PFSK-1 (cell line): ENCODE measurements around the gene FDX2. TPM values are rescaled to one million over a fixed set of nuclear protein-coding genes. Genes with fewer than 3 reads are reported as not detected.

ENCODE experiments used
- FOXP2 ChIP-seq: optimal IDR thresholded peaks from 2 replicates; pipeline ENCODE3; 2011; ENCODE audit warnings: borderline replicate concordance, control low read depth, inconsistent platforms; ENCODE audit not compliant: insufficient read depth; ENCODE audit errors: extremely low read length, extremely low read depth
- POLR2AphosphoS5 ChIP-seq: IDR thresholded peaks from 2 replicates; pipeline ENCODE4 v1.6.1; 2012; ENCODE audit warnings: low read depth, mild to moderate bottlenecking, control low read depth, low read length, moderate library complexity
- REST ChIP-seq, 2 experiments: IDR thresholded peaks; 2 replicates each; pipeline versions ENCODE4 v1.6.1 to v1.8.0; 2011 to 2012; ENCODE audit warnings: low read depth in 2 of 2, low read length in 2 of 2, control low read depth in 1 of 2, inconsistent platforms in 1 of 2, mild to moderate bottlenecking in 1 of 2, moderate library complexity in 1 of 2; ENCODE audit not compliant: insufficient read depth in 1 of 2
- SIN3A ChIP-seq: IDR thresholded peaks from 2 replicates; pipeline ENCODE4 v1.6.1; 2012; ENCODE audit warnings: mild to moderate bottlenecking, low read length, moderate library complexity, borderline replicate concordance; ENCODE audit not compliant: insufficient read depth
- TAF1 ChIP-seq: IDR thresholded peaks from 2 replicates; pipeline ENCODE4 v1.6.1; 2012; ENCODE audit warnings: low read length, control low read depth, borderline replicate concordance; ENCODE audit not compliant: insufficient read depth
- polyA plus RNA-seq: library from polyadenylated mRNA; unstranded; fragments of >200 nt; gene quantifications from one replicate; pipeline ENCODE4 v1.2.1, GENCODE V29; 2012; ENCODE audit warnings: low read depth, missing spikeins; ENCODE audit not compliant: insufficient read length

Gene FDX2
- polyA plus RNA-seq = 54.7 TPM

- no peak for TF ChIP-seq FOXP2
- TF ChIP-seq SIN3A = peak; percentile 96; the same call in 1 of the 2 replicates
- TF ChIP-seq POLR2AphosphoS5 = peak; percentile 95
- peak; percentile 47; the same call in 1 of the 2 replicates for TF ChIP-seq TAF1
Measured at GRCh38 chr19:10315335-10316214, at the start of gene FDX2. TSS of gene FDX2 (minus strand) at chr19:10316015. CDS start at chr19:10315996, 19 bp downstream.

DNA sequence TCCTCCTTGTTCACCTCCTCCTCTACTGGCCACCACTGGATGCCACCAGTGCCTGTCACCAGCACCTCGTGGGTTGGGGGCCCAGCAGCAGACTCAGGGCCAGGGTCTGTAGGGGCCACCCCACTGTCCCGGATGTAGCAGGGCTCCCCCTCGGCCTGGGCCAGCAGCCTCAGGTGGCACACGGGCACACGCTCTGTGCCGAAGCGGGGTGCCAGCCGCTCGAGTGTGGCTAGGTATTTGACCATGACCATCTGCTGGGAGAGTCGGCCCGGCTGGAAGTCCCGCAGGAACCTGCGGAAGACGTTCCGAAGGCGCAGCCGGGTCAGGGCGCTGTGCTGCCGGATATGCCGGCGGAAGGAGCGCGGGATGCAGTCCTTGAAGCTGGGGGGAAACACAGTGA, 49.7 kb upstream of the FDX2 start:
- no peak for TF ChIP-seq REST (IDR thresholded peaks at IDR 0.05; ENCODE audit: insufficient read depth in 1 of 2, low read depth in 2 of 2, low read length in 2 of 2)
- no peak for TF ChIP-seq SIN3A
- no peak for TF ChIP-seq TAF1
- TF ChIP-seq POLR2AphosphoS5 = no peak
- no peak for TF ChIP-seq FOXP2

GRCh38 chr19:10364644-10365043, 48.8 kb upstream of the FDX2 start:
- TF ChIP-seq FOXP2 (no peak), POLR2AphosphoS5 (no peak), SIN3A (no peak), TAF1 (no peak), REST (IDR thresholded peaks at IDR 0.05; ENCODE audit: insufficient read depth in 1 of 2, low read depth in 2 of 2, low read length in 2 of 2) (no peak)

DNA sequence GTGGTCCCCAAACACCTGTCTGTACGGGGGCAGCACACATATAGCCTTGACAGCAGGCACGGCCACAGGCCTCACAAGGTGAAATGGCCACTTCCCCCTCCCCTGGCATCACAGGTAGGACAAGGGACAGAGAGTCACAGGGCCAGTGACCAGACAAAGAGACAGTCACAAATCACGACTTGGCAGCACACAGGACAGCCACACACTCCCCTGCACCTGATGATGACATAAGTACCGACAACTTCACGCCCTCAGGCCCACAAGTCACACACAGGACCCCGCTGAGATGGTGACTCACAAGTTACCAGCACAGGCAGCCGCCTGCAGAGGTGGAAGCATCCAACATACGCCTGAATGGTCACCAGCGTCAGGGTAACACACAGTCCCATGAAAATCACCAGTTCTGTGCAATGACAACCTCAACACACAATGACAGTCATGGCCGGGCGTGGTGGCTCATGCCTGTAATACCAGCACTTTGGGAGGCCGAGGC, 48.0 kb upstream of the FDX2 start:
- no peak for TF ChIP-seq REST (IDR thresholded peaks at IDR 0.05; ENCODE audit: insufficient read depth in 1 of 2, low read depth in 2 of 2, low read length in 2 of 2)
- no peak for TF ChIP-seq FOXP2
- no peak for TF ChIP-seq TAF1
- no peak for TF ChIP-seq POLR2AphosphoS5
- TF ChIP-seq SIN3A = no peak

GRCh38 chr19:10362259-10362658, 46.4 kb upstream of the FDX2 start:
- TF ChIP-seq POLR2AphosphoS5 = no peak
- no peak for TF ChIP-seq FOXP2
- no peak for TF ChIP-seq SIN3A
- TF ChIP-seq TAF1 = no peak
- TF ChIP-seq REST (IDR thresholded peaks at IDR 0.05; ENCODE audit: insufficient read depth in 1 of 2, low read depth in 2 of 2, low read length in 2 of 2) = no peak
